H1 (cell line): ENCODE results near the gene RAPGEF5. TPM values are rescaled to one million over a fixed set of nuclear protein-coding genes. Genes with fewer than 3 reads are reported as not detected.

ENCODE experiments used
- CTCF ChIA-PET: fragments of 300-600 bp; sonication (Branson Sonifier 250); formaldehyde crosslinking; loops from one replicate; lab custom pipeline; 2021; ENCODE audit not compliant: partially characterized antibody; lab: Charles Lee
- POLR2A ChIA-PET: fragments of 300-600 bp; sonication (Branson Sonifier 250); formaldehyde crosslinking; loops from one replicate; lab custom pipeline; 2021; ENCODE audit warnings: inconsistent platforms; ENCODE audit not compliant: partially characterized antibody; lab: Charles Lee
- DNase-seq, 2 experiments: peaks; one replicate each; pipeline versions ENCODE4 v3.0.0 to v3.0.0-alpha.2; 2010 to 2022; ENCODE audit warnings: low spot score in 2 of 2, low read depth in 1 of 2, mixed read lengths in 1 of 2
- FAIRE-seq: peaks from 2 replicates; lab custom pipeline; 2011; peaks lifted over from hg19 to GRCh38; lab: Jason Lieb, UNC
- H2AFZ ChIP-seq: 2 replicates; pipeline ENCODE4 v1.8.1; 2012; ENCODE audit warnings: low read length, inconsistent platforms
- H2AK5ac ChIP-seq: 2 replicates; pipeline ENCODE4 v1.6.1; 2013; ENCODE audit warnings: low read depth, low read length
- H2BK120ac ChIP-seq: replicated peaks from 2 replicates; pipeline ENCODE3; 2013; ENCODE audit warnings: low read depth, low read length, inconsistent platforms
- H2BK12ac ChIP-seq: 2 replicates; pipeline ENCODE4 v1.6.1; 2013; ENCODE audit warnings: low read depth, low read length
- H2BK15ac ChIP-seq: 2 replicates; pipeline ENCODE4 v1.6.1; 2013; ENCODE audit warnings: low read length
- H2BK20ac ChIP-seq: 2 replicates; pipeline ENCODE4 v1.6.1; 2013; ENCODE audit warnings: low read length
- H2BK5ac ChIP-seq: 2 replicates; pipeline ENCODE4 v1.6.1; 2013; ENCODE audit warnings: low read depth, low read length
- H3K14ac ChIP-seq: 2 replicates; pipeline ENCODE4 v1.6.1; 2013; ENCODE audit warnings: inconsistent platforms; ENCODE audit not compliant: insufficient read length
- H3K18ac ChIP-seq: 2 replicates; pipeline ENCODE4 v1.6.1; 2013; ENCODE audit warnings: low read length; ENCODE audit errors: extremely low read depth
- H3K23ac ChIP-seq: 2 replicates; pipeline ENCODE4 v1.6.1; 2013; ENCODE audit warnings: inconsistent platforms; ENCODE audit not compliant: insufficient read length
- H3K23me2 ChIP-seq: 2 replicates; pipeline ENCODE4 v1.6.1; 2013; ENCODE audit warnings: low read depth, low read length
- H3K27ac ChIP-seq: 2 replicates; pipeline ENCODE4 v1.6.1; 2011; ENCODE audit warnings: low read depth, low read length, inconsistent platforms
- H3K27me3 ChIP-seq, 4 experiments: replicated peaks in 1 of 4; 1 replicate in 1 of 4; 2 replicates in 3 of 4; pipeline versions ENCODE4 v1.6.1 to v1.8.1; 2011 to 2013; ENCODE audit warnings: low read length in 3 of 4, mild to moderate bottlenecking in 3 of 4, inconsistent platforms in 2 of 4, mixed read lengths in 2 of 4, moderate library complexity in 1 of 4; ENCODE audit not compliant: control insufficient read depth in 3 of 4, insufficient read depth in 3 of 4; ENCODE audit errors: extremely low read depth in 1 of 4
- H3K36me3 ChIP-seq, 4 experiments: 2 replicates each; pipeline versions ENCODE4 v1.6.1 to v1.8.1; 2011 to 2013; ENCODE audit warnings: mild to moderate bottlenecking in 4 of 4, low read length in 3 of 4, moderate library complexity in 2 of 4, control low read depth in 1 of 4, inconsistent platforms in 1 of 4; ENCODE audit not compliant: insufficient read depth in 4 of 4, control insufficient read depth in 2 of 4
- H3K4ac ChIP-seq: replicated peaks from 2 replicates; pipeline ENCODE3; 2013; ENCODE audit warnings: low read length, low read depth, mixed read lengths, inconsistent platforms; ENCODE audit not compliant: insufficient read length
- H3K4me1 ChIP-seq, 4 experiments: replicated peaks in 1 of 4; 1 replicate in 1 of 4; 2 replicates in 3 of 4; pipeline versions ENCODE4 v1.6.1 to v1.8.1; 2011 to 2013; ENCODE audit warnings: low read length in 3 of 4, inconsistent platforms in 2 of 4, mixed read lengths in 1 of 4; ENCODE audit not compliant: insufficient read depth in 4 of 4, control insufficient read depth in 3 of 4
- H3K4me2 ChIP-seq, 2 experiments: 2 replicates each; pipeline versions ENCODE4 v1.6.1 to v1.8.1; 2011 to 2013; ENCODE audit warnings: low read depth in 2 of 2, low read length in 2 of 2, control low read depth in 1 of 2, inconsistent platforms in 1 of 2, mild to moderate bottlenecking in 1 of 2; ENCODE audit not compliant: insufficient read depth in 1 of 2
- H3K4me3 ChIP-seq, 4 experiments: fragments of 200-600, 300-600 bp in 1 of 4; sonication (generic), shearing (Covaris generic), sonication (Bioruptor Twin) in 1 of 4; 2 replicates each; pipeline versions ENCODE4 v1.5.1 to v1.8.1; 2011 to 2016; ENCODE audit warnings: low read length in 4 of 4, low read depth in 3 of 4, control low read depth in 2 of 4, inconsistent platforms in 2 of 4, mild to moderate bottlenecking in 2 of 4, mixed read lengths in 1 of 4, moderate library complexity in 1 of 4; ENCODE audit not compliant: insufficient read depth in 2 of 4; ENCODE audit errors: extremely low read depth in 1 of 4
- H3K56ac ChIP-seq: replicated peaks from 2 replicates; pipeline ENCODE3; 2013; ENCODE audit warnings: low read depth, mild to moderate bottlenecking, mixed read lengths, low read length, inconsistent platforms; ENCODE audit not compliant: insufficient read length
- H3K79me1 ChIP-seq: 2 replicates; pipeline ENCODE4 v1.6.1; 2013; ENCODE audit warnings: low read depth, low read length, control low read depth
- H3K79me2 ChIP-seq, 2 experiments: 2 replicates each; pipeline versions ENCODE4 v1.6.1 to v1.8.1; 2012 to 2013; ENCODE audit warnings: low read length in 2 of 2, mild to moderate bottlenecking in 2 of 2, inconsistent platforms in 1 of 2; ENCODE audit not compliant: insufficient read depth in 2 of 2, control insufficient read depth in 1 of 2
- H3K9ac ChIP-seq, 4 experiments: replicated peaks in 1 of 4; 1 replicate in 1 of 4; 2 replicates in 3 of 4; pipeline versions ENCODE4 v1.6.1 to v1.8.1; 2011 to 2013; ENCODE audit warnings: low read depth in 3 of 4, low read length in 3 of 4, control low read depth in 2 of 4, mild to moderate bottlenecking in 2 of 4, moderate library complexity in 2 of 4, inconsistent platforms in 1 of 4; ENCODE audit errors: extremely low read depth in 1 of 4
- H3K9me3 ChIP-seq, 2 experiments: 2 replicates each; pipeline versions ENCODE4 v1.6.1 to v1.8.1; 2012 to 2013; ENCODE audit warnings: mild to moderate bottlenecking in 2 of 2, moderate library complexity in 2 of 2, control low read depth in 1 of 2, inconsistent platforms in 1 of 2, low read depth in 1 of 2, low read length in 1 of 2, mixed read lengths in 1 of 2; ENCODE audit not compliant: insufficient read depth in 2 of 2
- H4K20me1 ChIP-seq, 2 experiments: replicated peaks in 1 of 2; 2 replicates each; pipeline versions ENCODE3 to v1.8.1; 2011 to 2013; ENCODE audit warnings: inconsistent platforms in 2 of 2, low read length in 2 of 2, mild to moderate bottlenecking in 1 of 2; ENCODE audit not compliant: insufficient read depth in 2 of 2, control insufficient read depth in 1 of 2
- H4K5ac ChIP-seq: 2 replicates; pipeline ENCODE4 v1.6.1; 2013; ENCODE audit warnings: low read length, low read depth, mixed read lengths, inconsistent platforms; ENCODE audit not compliant: insufficient read length
- H4K8ac ChIP-seq: 2 replicates; pipeline ENCODE4 v1.8.0; 2013; ENCODE audit warnings: mild to moderate bottlenecking, moderate library complexity, low read length, inconsistent platforms; ENCODE audit not compliant: insufficient read depth; ENCODE audit errors: extremely low read depth
- H4K91ac ChIP-seq: replicated peaks from 2 replicates; pipeline ENCODE3; 2013; ENCODE audit warnings: low read length, mixed read lengths, inconsistent platforms; ENCODE audit not compliant: insufficient read length
- CHD1 ChIP-seq: IDR thresholded peaks from 2 replicates; pipeline ENCODE4 v1.6.1; 2012; ENCODE audit warnings: low read depth, low read length, improper control_type of control experiment
- EGR1 ChIP-seq: IDR thresholded peaks from 2 replicates; pipeline ENCODE4 v1.6.1; 2011; ENCODE audit warnings: low read depth, low read length, borderline replicate concordance
- RFX5 ChIP-seq: IDR thresholded peaks from 2 replicates; pipeline ENCODE4 v1.6.1; 2011; ENCODE audit warnings: low read depth, low read length, improper control_type of control experiment, borderline replicate concordance
- SIRT6 ChIP-seq: IDR thresholded peaks from one replicate; pipeline ENCODE4 v1.7.1; 2012; ENCODE audit warnings: low read length, inconsistent platforms
- SRF ChIP-seq: IDR thresholded peaks from 2 replicates; pipeline ENCODE4 v1.6.1; 2011; ENCODE audit warnings: mild to moderate bottlenecking, low read depth, low read length, moderate library complexity
- SUZ12 ChIP-seq: fragments of 200-600 bp; sonication (generic); IDR thresholded peaks from 2 replicates; pipeline ENCODE4 v1.6.1; 2012; ENCODE audit warnings: mild to moderate bottlenecking, inconsistent platforms, low read length, moderate library complexity, mixed read lengths
- WGBS, 2 experiments: shearing (Covaris generic) in 1 of 2; methylation state at CpG; one replicate each; pipeline versions ENCODE4 v1.1.6 to v1.1.7; 2013 to 2015; ENCODE audit warnings: low lambda C conversion rate in 2 of 2, mixed read lengths in 2 of 2, inconsistent platforms in 1 of 2, low coverage in 1 of 2, missing lambda C conversion rate in 1 of 2; ENCODE audit not compliant: insufficient replicate concordance in 2 of 2, insufficient coverage in 1 of 2, insufficient read length in 1 of 2; ENCODE audit errors: extremely low coverage in 1 of 2, missing lambda C conversion rate in 1 of 2; 5-methylcytosine and 5-hydroxymethylcytosine counted together
- polyA plus RNA-seq, 7 experiments: library from polyadenylated mRNA; depleted of rRNA in 3 of 7; stranded (reverse) in 5 of 7; unstranded in 2 of 7; fragments of >200 nt in 5 of 7; fragments of 200-250 nt in 2 of 7; gene quantifications; 1 replicate in 5 of 7; 2 replicates in 1 of 7; 4 replicates in 1 of 7; pipeline versions ENCODE4 v1.2.1 to v1.2.3, GENCODE V29; 2011 to 2013; ENCODE audit warnings: missing spikeins in 2 of 7, mixed read lengths in 2 of 7
- total RNA-seq: library from RNA; stranded (reverse); fragmentation: NEBNext Ultra II Directional; extraction: Animal tissue kit (Norgen Biotek cat#: 25700); gene quantifications from 2 replicates; pipeline ENCODE4 v1.2.1, GENCODE V29; 2021
- TF ChIP-seq, protein P1 (sequence below): IDR thresholded peaks from 2 replicates; pipeline ENCODE4 v1.6.1; 2012; ENCODE audit warnings: inconsistent platforms

The RAPGEF5 gene
- total and polyA plus RNA-seq, 2 of the 8 experiments (the other 6 are each of a cell fraction or from before 2014, with no cell fraction given) = 4.4 to 22.9 TPM

DNA sequence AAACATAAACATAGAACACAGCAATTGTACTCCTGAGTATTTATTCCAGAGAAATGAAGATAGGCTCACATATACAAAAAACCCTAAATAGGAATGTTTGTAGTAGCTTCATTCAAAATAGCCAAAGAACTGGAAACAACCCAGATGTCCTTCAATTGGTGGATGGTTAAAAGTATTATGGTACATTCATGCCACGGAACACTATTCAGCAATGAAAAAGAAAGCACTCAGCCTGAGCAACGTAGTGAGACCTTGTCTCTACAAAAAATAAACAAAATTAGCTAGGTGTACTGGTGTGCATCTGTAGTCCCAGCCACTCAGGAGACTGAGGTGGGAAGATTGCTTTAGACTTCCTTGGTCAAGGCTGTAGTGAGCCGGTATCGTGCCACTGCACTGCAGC, 94.4 kb downstream of the RAPGEF5 start:
- H3K14ac ChIP-seq = no peak overlapping the region
- TF ChIP-seq SIRT6 (no peak), SUZ12 (no peak), CHD1 (no peak), EGR1 (no peak), RFX5 (no peak), SRF (no peak)
- TF ChIP-seq, protein P1, sequence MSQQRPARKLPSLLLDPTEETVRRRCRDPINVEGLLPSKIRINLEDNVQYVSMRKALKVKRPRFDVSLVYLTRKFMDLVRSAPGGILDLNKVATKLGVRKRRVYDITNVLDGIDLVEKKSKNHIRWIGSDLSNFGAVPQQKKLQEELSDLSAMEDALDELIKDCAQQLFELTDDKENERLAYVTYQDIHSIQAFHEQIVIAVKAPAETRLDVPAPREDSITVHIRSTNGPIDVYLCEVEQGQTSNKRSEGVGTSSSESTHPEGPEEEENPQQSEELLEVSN = no peak
- TF ChIP-seq, all 59 proteins: peak for 0
- H3K4me3 ChIP-seq = no peak overlapping the region
- H3K27me3 ChIP-seq = no peaks in the 10 kb centered on the region
- no peak overlapping the region for H3K18ac ChIP-seq
- H3K36me3 ChIP-seq = no peaks in the 10 kb centered on the region; a peak in 1 of 8 replicates
- no peaks in the 10 kb centered on the region for H4K20me1 ChIP-seq
- H3K79me1 ChIP-seq = no peaks in the 10 kb centered on the region
- no peak overlapping the region for H4K5ac ChIP-seq
- ChIA-PET CTCF (interaction anchor here (0.6 to 2.1 kb wide), 4 partner anchors 10 to 152 kb away, joined by 3 to 5 read pairs (median 5); no protein-coding TSS in a partner anchor), POLR2A (no interaction called here)
- no peaks in the 10 kb centered on the region for H3K23me2 ChIP-seq
- FAIRE-seq = no peak
- H4K91ac ChIP-seq = no peak overlapping the region
- no peak overlapping the region for H3K56ac ChIP-seq
- 92% methylated on average over 4 of the region's 4 CpGs; no CpG with 5 or more reads in 1 of the 2 experiments for WGBS, 2 experiments
- no peak overlapping the region for H4K8ac ChIP-seq
- no peak overlapping the region for H3K9ac ChIP-seq
- H3K4ac ChIP-seq = no peak overlapping the region
- no peak overlapping the region for H2BK12ac ChIP-seq
- no peak overlapping the region for H2BK15ac ChIP-seq
- no peak overlapping the region for H3K4me2 ChIP-seq
- no peak overlapping the region for H2AK5ac ChIP-seq
- no peak overlapping the region for H2BK5ac ChIP-seq
- H2AFZ ChIP-seq = no peak overlapping the region
- H3K4me1 ChIP-seq = no peaks in the 10 kb centered on the region
- DNase-seq = no peak
- no peak overlapping the region for H3K27ac ChIP-seq
- no peaks in the 10 kb centered on the region for H3K79me2 ChIP-seq
- H2BK20ac ChIP-seq = no peak overlapping the region
- no peaks in the 10 kb centered on the region for H3K9me3 ChIP-seq
- no peak overlapping the region for H3K23ac ChIP-seq
- no peak overlapping the region for H2BK120ac ChIP-seq
